Measurements from ENCODE around the gene TNRC6A.

TNRC6A gene

GRCh38 chr16:24769806-24770205, 40.4 kb downstream of the TNRC6A start:
- no peaks in the 10 kb centered on the region for H3K4me1 ChIP-seq (ENCODE audit: insufficient read depth, low read length, poor library complexity, severe bottlenecking)
- peaks cover 13% of the 10 kb centered on the region; the same call in 1 of the 2 replicates for H3K36me3 ChIP-seq (ENCODE audit: insufficient read depth, low read length)
- no peaks in the 10 kb centered on the region for H3K9me3 ChIP-seq (ENCODE audit: insufficient read depth, low read depth, low read length)
- TF ChIP-seq EZH2phosphoT487 (IDR thresholded peaks at IDR 0.05; ENCODE audit: borderline replicate concordance), result no peak
- TF ChIP-seq CTCF (conservative IDR thresholded peaks at IDR 0.05; ENCODE audit: low read length), result no peak
- peaks cover 34% of the 10 kb centered on the region for H4K20me1 ChIP-seq (ENCODE audit: insufficient read depth, low read length, poor library complexity, severe bottlenecking)
- H3K27me3 ChIP-seq (ENCODE audit: insufficient read depth, low read length, poor library complexity, severe bottlenecking), result no peaks in the 10 kb centered on the region
- peaks cover 35% of the 10 kb centered on the region for H3K79me2 ChIP-seq (ENCODE audit: insufficient read depth, low read length)
- H2AFZ ChIP-seq (ENCODE audit: low read length), result no peak overlapping the region
- no peak overlapping the region for H3K9ac ChIP-seq (ENCODE audit: low read depth, low read length, poor library complexity, severe bottlenecking)
- H3K4me3 ChIP-seq (ENCODE audit: low read length, poor library complexity, severe bottlenecking), result no peak overlapping the region
- no peaks in the 10 kb centered on the region for H3F3A ChIP-seq (ENCODE audit: low read depth)
- H3K9me2 ChIP-seq (replicated peaks; ENCODE audit: low read depth, low read length), result no peaks in the 10 kb centered on the region
- no peak overlapping the region for H3K4me2 ChIP-seq (ENCODE audit: low read depth, low read length, poor library complexity, severe bottlenecking)

- Histone ChIP-seq H4K20me1 (ENCODE audit: insufficient read depth, low read length, poor library complexity, severe bottlenecking) (peaks cover 33% of the 10 kb centered on the region), H2AFZ (ENCODE audit: low read length) (no peak overlapping the region), H3K27me3 (ENCODE audit: insufficient read depth, low read length, poor library complexity, severe bottlenecking) (no peaks in the 10 kb centered on the region), H3K4me3 (ENCODE audit: low read length, poor library complexity, severe bottlenecking) (no peak overlapping the region), H3K4me1 (ENCODE audit: insufficient read depth, low read length, poor library complexity, severe bottlenecking) (no peaks in the 10 kb centered on the region), H3K9ac (ENCODE audit: low read depth, low read length, poor library complexity, severe bottlenecking) (no peak overlapping the region), H3K36me3 (ENCODE audit: insufficient read depth, low read length) (peaks cover 18% of the 10 kb centered on the region), H3F3A (ENCODE audit: low read depth) (no peaks in the 10 kb centered on the region), H3K9me2 (replicated peaks; ENCODE audit: low read depth, low read length) (no peaks in the 10 kb centered on the region), H3K79me2 (ENCODE audit: insufficient read depth, low read length) (peaks cover 46% of the 10 kb centered on the region), H3K9me3 (ENCODE audit: insufficient read depth, low read depth, low read length) (no peaks in the 10 kb centered on the region), H3K4me2 (ENCODE audit: low read depth, low read length, poor library complexity, severe bottlenecking) (no peak overlapping the region)
- no peak for TF ChIP-seq CTCF (conservative IDR thresholded peaks at IDR 0.05; ENCODE audit: low read length)
- no peak for TF ChIP-seq EZH2phosphoT487 (IDR thresholded peaks at IDR 0.05; ENCODE audit: borderline replicate concordance)
Observed at GRCh38 chr16:24771132-24771778, 41.8 kb downstream of the TNRC6A start.

GRCh38 chr16:24771779-24772157, 42.3 kb downstream of the TNRC6A start:
- Histone ChIP-seq H4K20me1 (ENCODE audit: insufficient read depth, low read length, poor library complexity, severe bottlenecking) (peaks cover 34% of the 10 kb centered on the region), H3K4me3 (ENCODE audit: low read length, poor library complexity, severe bottlenecking) (no peak overlapping the region), H2AFZ (ENCODE audit: low read length) (no peak overlapping the region), H3K4me1 (ENCODE audit: insufficient read depth, low read length, poor library complexity, severe bottlenecking) (no peaks in the 10 kb centered on the region), H3K79me2 (ENCODE audit: insufficient read depth, low read length) (peaks cover 51% of the 10 kb centered on the region), H3K9me2 (replicated peaks; ENCODE audit: low read depth, low read length) (no peaks in the 10 kb centered on the region), H3K9me3 (ENCODE audit: insufficient read depth, low read depth, low read length) (no peaks in the 10 kb centered on the region), H3K4me2 (ENCODE audit: low read depth, low read length, poor library complexity, severe bottlenecking) (no peak overlapping the region), H3F3A (ENCODE audit: low read depth) (no peaks in the 10 kb centered on the region), H3K27me3 (ENCODE audit: insufficient read depth, low read length, poor library complexity, severe bottlenecking) (no peaks in the 10 kb centered on the region), H3K9ac (ENCODE audit: low read depth, low read length, poor library complexity, severe bottlenecking) (no peak overlapping the region), H3K36me3 (ENCODE audit: insufficient read depth, low read length) (peaks cover 23% of the 10 kb centered on the region)
- TF ChIP-seq CTCF (conservative IDR thresholded peaks at IDR 0.05; ENCODE audit: low read length) (no peak), EZH2phosphoT487 (IDR thresholded peaks at IDR 0.05; ENCODE audit: borderline replicate concordance) (no peak)
